Measurements from ENCODE around the gene LRRC75A.

- TF ChIP-seq CTCF (IDR thresholded peaks at IDR 0.05): no peak
- no peak for TF ChIP-seq POLR2A (IDR thresholded peaks at IDR 0.05)
These were observed 52.1 kb downstream of the LRRC75A start for GRCh38 chr17:16439811-16440351.

Measured in uterus (tissue), 2 donors.